Right kidney (tissue), 1 donor: ENCODE results near the gene ZBTB7B.
"Not testable (repeated sequence)": the region's sequence is repeated elsewhere in the genome, so short reads cannot be mapped to it uniquely, and the experiment has no call there.

Experiments used
- DNase-seq: peaks from one replicate; pipeline ENCODE4 v3.0.0-alpha.2; 2016

Gene ZBTB7B

DNA sequence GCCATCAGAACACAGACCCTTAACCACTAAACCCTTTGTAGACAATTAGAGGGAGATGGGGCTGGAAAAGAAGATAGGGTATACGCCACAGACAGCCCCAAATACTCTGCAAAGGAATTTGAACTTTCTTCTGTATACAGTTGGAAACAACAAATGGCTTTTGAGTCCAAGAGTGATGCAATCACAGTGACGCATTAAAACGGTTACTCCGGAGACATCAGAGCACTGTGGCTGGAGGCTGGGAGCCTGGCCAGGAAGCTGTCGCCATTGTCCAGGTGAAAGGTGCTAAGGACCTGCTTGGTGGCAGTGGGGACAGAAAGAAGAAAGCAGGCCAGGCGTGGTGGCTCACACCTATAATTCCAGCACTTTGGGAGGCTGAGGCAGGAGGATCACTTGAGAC, 15.3 kb upstream of the ZBTB7B start:
- DNase-seq, result no peak

- DNase-seq, result no peak
Observed at GRCh38 chr1:154988058-154988954, 14.3 kb upstream of the ZBTB7B start.

DNA sequence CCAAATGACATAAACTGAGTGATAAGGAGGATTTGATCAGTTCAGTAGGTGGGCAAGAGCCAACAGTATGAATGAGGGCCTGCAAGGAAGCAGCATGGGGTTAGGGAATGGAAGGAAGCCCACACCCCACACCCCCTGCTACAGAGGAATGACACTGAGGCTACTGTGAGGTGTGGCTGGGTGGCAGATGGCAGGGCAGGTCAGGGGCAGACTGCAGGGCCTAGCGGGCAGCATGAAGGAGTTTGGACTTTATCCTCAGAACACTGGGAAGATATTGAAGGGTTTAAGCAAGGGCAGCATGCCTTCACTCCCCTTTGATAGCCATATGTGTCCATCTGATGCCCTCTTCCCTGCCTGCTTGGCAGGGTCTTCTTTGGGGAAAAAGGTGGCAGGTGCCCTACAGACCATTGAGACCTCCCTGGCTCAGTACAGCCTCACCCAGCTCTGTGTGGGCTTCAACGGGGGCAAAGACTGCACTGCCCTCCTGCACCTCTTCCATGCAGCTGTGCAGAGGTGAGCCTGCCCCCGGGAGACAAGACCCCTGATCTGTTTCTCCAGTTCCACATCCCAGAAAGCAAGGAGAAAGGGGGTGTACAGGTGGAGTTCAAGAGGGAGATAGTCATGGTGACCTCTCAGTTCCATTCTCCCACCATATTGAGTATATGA, 13.3 kb upstream of the ZBTB7B start:
- DNase-seq, result no peak

DNA sequence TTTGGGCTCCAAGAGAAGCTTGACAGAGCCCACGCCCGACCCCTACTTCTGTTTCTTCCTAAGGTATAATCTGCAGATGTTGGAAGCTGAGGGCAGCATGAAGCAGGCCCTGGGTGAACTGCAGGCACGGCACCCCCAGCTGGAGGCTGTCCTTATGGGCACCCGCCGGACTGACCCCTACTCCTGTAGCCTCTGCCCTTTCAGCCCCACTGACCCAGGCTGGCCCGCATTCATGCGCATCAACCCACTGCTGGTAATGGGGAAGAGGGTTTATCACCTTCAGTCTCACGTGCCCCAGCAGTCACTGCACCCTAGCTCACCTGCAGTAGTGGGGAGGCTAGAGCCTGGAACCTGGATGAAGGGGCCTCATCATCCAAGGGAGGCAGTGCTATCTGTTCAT, 12.3 kb upstream of the ZBTB7B start:
- DNase-seq, result no peak

DNA sequence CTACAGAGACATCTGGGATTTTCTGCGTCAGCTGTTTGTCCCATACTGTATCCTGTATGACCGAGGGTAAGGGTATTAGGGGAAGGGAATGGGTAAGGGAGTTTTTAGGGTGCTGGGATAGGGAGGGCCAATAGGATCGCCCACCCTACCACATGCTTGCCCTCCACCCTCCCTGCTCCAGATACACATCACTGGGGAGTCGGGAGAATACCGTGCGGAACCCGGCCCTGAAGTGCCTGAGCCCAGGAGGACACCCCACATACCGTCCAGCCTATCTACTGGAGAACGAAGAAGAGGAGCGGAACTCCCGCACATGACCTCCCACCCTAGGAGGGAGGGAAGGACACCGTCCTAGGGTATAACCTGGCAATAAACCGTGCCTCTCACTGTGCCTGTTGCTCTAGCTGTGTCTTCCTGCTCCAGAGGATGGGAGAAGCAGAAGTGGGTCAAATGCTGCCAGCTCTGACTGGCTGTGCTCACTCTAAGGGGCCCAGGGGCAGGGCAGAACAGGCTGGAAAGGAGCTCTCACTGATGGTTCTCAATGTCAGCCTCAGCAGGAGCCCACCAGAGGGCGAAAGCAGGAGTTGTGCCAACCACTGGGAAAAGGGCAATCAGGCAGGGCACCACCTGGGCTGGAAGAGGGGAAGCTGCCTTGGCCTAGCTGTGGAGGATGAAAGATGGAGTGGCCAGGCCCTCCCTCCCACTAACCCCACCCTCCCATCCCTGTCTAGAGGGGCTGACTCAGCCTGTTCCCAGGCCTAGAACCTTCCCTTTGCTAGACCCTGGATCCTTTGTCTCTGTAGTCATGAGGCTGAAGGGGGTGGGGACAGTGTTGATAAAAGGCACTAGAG, 9.7 kb upstream of the ZBTB7B start:
- no peak for DNase-seq

GRCh38 chr1:154993572-154994268, 8.9 kb upstream of the ZBTB7B start, which contains the start of gene LENEP:
LENEP (plus strand) TSS chr1:154993586; CDS start chr1:154993608, 22 bp downstream.
- DNase-seq, result no peak

DNA sequence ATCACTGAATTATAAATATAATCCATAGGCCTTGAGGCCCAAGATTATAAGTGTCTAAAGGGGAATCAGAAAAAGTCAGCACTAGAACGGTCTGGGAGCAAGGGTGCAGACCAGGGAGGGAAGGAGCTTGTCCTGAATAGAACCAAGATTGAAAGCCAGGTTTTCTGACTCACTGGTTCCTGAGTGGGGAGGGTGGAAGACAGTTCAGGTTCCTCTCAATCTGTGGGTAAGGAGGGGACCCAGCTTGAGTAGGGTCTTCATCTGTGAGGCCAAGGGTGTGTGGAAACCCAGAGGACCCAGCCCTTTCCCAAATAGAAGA, 8.4 kb upstream of the ZBTB7B start:
- DNase-seq, result no peak

GRCh38 chr1:154994591-154994990, 8.0 kb upstream of the ZBTB7B start:
- no peak for DNase-seq

DNA sequence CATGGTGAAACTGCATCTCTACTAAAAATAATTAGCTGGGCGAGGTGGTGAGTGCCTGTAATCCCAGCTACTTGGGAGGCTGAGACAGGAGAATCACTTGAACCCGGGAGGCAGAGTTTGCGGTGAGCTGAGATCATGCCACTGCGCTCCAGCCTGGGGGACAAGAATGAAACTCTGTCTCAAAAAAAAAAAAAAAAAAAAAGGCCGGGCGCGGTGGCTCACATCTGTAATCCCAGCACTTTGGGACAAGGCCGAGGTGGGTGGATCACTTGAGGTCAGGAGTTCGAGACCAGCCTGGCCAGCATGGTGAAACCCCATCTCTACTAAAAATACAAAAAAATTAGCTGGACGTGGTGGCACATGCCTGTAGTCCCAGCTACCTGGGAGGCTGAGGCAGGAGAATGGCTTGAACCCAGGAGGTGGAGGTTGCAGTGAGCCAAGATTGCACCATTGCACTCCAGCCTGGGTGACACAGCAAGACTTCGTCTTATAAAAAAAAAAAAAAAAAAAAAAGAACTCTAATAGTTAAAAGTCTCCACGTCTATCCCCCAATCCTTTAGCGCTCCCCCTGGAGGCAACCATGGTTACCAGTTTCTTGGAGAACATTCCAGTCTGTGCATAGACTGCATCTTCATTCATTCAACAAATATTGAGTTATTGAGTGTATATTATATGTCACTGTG, 7.2 kb upstream of the ZBTB7B start:
- DNase-seq, result not testable (repeated sequence)

GRCh38 chr1:154996966-154997701, 5.5 kb upstream of the ZBTB7B start:
- DNase-seq, result no peak

DNA sequence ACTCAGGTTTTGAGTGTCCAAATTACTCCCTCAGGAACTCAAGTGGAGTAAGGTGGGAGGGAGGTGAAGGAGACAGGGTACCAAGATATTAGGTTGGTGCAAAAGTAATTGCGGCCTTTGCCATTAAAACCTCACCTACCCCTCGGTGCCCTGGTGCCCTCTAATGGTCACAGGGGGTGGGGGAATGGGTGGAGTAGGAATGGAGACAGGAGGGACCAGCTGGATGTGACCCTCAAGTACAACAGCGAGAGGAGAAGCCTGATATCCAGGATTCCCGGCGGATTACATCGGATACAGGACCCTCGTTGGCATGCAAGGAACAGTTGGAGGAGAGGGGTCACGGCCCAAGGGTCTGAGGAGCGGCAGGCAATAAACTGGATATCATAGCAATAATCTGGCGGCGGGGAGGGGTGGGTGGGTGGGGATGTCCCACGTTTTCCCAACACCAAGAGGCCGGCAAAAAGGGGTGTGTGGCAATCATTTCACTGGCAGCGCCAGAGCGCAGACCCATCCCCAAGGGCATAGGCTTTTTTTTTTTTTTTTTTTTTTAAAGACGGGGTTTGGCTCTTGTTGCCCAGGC, 4.3 kb upstream of the ZBTB7B start:
- no peak for DNase-seq

DNA sequence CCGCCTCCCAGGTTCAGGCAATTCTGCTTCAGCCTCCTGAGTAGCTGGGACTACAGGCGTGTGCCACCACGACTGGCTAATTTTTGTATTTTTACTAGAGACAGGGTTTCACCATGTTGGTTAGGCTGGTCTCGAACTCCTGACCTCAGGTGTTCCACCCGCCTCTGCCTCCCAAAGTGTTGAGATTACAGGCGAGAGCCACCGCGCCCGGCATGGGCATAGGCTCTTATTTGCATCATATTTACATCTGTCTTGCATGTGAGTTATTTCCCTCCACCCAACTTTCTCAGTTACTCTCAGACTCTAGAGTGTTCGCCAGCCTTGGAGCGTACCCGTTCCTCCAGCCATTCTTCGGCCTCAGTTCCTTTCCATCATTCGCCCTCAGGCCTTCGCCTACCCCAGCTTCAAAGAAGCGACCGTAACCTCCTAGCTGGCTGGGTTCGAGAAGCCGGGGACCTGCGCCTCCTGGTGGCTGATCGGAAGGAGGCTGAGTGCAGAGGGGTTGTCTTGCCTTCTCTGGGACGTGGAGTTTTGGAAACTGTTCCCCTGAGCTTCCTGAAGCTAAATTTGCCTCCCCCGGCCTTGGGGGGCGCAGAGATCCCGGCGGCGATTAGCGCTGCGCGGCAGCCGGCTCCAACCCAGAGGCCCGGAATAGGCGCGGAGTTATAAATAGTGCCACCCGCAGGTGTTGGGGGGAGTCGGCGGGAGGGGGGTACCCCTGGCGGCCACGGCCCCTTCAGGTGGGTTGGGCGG, 3.6 kb upstream of the ZBTB7B start:
- peak; percentile 79 for DNase-seq

DNA sequence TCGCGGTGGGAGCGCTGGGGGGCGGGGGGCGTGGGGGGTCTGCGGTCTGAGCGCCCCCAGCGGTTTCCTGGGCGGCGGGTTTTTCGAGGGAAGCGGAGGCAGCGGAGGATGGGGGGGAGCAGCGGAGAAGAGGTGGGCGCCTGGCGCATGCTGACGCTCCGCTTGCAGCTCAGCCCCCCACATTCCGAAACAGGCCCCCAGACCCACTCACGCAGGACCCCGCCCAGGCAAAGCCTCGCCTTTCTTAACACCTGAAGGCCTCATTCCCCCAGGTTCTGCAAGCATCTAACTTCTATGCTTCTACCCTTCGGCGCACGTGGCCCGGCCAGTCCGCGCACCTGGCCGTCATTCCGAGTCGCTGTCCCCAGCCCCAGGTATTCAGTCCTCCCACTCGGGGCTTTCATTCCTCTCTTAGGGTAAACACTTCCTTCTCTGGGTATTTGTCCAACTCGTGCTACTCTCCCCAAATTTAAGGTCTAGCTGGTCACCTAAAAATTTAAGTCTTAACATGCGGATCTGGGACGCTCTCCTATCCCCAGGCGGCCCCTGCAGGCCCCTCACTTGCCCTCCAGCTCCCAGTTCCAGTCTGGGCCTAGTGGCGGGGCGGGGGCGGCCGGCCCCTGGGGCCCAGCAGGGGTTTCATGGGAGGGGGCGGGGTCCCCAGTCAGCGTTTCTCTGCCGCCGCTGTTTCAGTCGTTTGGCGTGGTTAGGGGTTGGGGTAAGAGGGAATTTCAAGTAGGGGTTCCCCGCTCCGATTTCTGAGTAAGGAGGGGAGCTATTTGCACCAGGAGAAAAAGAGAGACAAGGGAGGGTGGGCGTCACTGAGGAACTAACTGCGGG, 2.8 kb upstream of the ZBTB7B start:
- DNase-seq, result peak; percentile 74

DNA sequence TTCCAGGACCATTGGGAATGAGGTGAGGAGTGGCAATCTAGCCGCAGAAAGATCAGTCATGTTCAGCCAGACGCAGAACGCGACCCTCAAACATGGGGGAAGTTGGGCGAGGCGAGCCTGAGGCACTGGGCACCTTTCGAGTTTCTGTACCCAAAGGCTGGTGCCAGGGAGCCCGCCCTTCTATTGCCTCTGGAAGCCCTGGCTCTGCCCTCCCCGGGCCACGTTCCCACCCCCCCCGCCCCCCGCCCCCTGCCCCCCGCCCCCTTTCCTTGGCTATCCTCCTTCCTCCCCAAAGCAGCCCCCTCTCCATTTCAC, 2.2 kb upstream of the ZBTB7B start:
- no peak for DNase-seq

DNA sequence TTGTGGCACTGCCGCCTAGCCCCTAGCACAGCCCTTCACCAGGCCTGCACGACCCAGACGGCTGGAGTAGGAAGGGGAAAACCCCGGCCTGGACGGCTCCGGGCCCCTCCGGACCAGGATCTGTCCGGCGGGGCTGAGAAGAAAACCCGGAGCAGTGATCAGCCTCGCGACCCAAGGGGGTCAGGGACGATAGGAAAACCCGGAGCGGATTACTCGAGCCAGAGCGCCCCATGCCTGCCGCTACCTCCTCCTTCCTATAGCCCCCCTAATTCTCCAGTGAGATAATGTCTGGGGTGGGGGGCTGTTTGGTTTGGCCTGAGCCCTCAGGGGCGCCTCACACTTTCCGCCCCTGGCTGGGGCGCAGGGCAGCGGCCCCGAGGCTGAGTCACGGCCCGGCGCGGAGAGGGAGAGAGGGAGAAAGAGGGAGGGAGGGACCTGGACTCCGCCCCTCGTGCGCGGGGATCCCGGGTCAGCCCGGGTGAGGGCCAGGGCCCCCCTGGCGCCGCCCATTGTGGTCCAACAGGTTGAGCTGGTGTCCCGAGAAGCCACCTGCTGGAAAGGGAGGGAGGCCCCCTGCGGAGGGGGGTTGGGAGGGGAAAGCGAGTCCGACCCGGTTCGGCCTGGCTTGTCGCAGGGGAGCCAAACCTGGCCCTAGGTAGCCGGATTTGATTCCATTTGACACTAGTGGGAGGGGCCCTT, 1.7 kb upstream of the ZBTB7B start:
- DNase-seq, result peak; percentile 100

DNA sequence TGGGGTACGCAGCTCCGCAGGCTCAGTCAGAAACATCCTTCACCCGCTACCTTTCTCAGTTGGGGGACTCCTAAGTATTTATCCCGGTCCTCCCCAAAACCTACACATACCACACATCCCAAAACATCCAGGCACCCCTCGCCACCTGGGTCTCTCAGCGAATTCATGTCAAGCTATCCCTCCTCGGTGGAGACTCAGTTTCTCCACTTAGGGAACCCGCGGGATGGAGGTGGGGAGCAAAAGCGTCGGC, 1.3 kb upstream of the ZBTB7B start:
- DNase-seq, result no peak

- peak; percentile 93 for DNase-seq
Observed at GRCh38 chr1:155001675-155002463, 733 bp upstream of the ZBTB7B start.

- DNase-seq, result peak; percentile 68
Observed at GRCh38 chr1:155003227-155003765, 694 bp downstream of the ZBTB7B start.
